GM19239 (cell line): Measurements from ENCODE around the gene AKR1B1.
"Not testable (repeated sequence)": the region's sequence is repeated elsewhere in the genome, so short reads cannot be mapped to it uniquely, and the experiment has no call there.

Source experiments
- DNase-seq: peaks from one replicate; pipeline ENCODE4 v3.0.0; 2011; ENCODE audit warnings: low spot score; ENCODE audit not compliant: insufficient read length
- FAIRE-seq: peaks from 2 replicates; lab custom pipeline; 2011; peaks lifted over from hg19 to GRCh38; lab: Jason Lieb, UNC

The AKR1B1 gene

DNA sequence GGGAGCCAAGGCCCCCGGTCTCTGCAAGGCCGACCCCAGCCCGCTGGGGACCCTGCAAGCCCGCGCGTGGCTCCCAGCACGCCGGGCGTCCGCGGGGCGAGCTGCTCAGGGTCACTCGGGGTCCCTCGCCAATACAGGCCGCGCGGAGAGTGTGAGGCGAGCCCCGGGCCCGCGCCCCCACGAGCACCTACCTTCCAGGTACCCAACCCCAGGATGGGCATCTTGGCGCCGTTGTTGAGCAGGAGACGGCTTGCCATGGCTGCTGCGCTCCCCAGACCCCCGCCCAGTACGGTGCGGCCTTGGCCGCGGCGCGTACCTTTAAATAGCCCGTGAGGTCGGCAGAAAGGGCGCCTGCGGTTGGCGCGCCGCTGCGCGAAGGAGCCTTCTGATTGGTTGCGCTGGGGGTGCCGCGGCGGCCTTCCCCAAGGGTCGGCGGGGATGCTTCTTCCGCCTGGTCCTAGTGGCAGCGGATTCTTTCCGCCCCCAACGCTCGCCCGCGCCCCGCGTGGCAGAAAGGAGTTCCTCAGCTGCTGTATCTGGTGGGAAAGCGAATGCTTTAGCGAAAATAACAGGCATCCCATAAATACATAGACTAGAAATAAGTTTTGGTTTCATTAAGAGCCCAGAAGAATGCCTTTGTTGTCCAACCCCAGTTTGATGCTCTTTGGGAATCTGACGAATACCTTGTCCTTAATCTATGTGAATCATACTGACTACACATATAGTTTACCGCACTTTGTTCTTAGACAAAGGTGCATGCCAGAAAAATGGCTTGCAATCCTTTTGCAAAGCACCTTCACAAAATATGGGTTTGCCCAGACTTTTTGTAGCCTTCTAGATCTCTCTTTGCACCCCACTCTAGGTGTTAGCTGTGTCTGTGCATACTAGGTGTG is at the start of gene AKR1B1:
AKR1B1 (minus strand) TSS at position 295 of the 893 bp plus-strand sequence; CDS start at position 257, 38 bp downstream.
- peak; percentile 79 for FAIRE-seq
- DNase-seq = peak; percentile 94

DNA sequence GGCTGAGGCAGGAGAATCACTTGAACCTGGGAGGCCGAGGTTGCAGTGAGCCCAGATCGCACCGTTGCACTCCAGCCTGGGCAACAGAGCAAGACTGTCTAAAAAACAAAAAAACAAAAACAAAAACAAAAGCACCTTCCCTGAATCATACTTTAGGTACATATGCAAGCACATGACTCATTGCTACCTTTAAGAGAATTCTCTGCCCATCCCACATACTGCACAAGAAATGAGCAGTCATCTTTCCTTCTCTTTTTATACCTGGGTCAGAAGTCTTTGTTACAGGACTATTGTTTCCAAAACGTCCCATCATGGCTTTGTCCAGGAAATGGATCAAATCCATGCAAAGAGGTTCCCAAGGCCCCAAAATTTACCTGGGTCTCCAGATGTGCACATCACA is 47.0 kb upstream of the AKR1B1 start:
- no peak for DNase-seq
- no peak for FAIRE-seq

DNA sequence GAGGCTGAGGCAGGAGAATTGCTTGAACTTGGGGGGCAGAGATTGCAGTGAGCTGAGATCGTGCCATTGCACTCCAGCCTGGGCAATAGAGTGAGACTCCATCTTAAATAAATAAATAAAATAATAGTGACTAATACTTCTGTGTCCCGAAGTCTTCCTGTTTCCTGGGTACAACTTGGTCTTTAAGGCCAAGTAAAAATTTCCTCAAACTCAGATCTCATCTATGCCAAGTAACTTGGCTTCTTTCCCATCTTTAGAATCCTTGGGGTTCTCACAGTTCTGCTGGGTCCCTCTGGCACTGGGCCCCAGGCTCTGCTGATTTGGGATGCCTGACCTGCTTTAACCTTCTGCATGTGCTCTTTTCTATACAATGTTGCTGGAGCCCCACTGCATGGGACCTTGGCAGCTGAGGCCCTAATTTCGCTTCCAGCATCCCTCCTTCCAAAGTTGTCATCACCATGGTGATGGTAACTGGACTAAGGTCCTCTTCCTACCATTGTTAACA is 45.8 kb upstream of the AKR1B1 start:
- no peak for FAIRE-seq
- DNase-seq = no peak

DNA sequence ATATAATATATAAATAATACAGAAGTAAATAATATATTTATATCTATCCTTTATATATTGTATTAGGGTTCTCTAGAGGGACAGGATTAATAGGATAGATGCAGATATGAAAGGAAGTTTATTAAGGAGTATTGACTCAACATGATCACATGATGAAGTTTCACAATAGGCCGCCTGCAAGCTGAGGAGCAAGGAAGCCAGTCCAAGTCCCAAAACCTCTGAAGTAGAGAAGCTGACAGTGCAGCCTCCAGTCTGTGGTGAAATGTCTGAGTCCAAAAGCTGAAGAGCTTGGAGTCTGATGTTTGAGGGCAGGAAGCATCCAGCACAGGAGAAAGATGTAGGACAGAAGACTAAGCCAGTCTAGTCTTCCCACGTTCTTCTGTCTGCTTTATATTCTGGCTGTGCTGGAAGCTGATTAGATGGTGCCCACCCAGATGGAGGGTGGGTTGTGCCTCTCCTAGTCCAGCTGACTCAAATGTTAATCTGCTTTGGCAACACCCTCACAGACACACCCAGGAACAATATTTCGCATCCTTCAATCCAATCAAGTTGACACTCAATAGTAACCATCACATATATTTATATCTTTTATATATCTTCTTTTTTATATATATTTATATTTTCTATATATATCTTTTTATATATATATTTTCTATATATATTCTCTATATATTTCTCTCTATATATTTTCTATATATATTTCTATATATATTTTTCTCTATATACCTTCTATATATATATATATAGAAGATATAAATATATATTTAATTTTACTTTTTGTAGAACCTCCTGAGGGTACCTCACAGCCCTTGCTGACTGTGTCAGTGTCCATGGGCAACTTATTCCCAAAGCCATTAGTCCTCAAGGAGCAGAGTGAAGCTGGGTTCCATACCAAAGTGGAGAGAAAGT is 43.8 kb upstream of the AKR1B1 start:
- no peak for DNase-seq
- FAIRE-seq = no peak

DNA sequence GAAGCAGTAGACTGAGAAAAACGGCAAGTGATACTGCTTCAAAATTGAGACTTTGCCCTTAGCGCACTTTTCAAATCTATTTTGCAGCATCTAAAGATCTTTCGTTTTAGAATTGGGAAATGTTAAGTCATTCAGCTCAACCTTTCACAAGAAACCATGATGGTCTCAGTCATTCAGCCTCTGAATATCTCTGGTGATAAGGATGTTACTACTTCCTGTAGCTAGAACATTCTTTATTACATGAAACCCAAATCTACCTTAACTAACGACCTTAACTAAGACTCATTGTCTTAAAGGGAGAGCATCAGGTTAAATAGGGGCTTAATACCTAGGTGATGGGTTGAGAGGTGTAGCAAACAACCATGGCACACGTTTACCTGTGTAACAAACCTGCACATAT is 42.1 kb upstream of the AKR1B1 start:
- FAIRE-seq (no peak), DNase-seq (no peak)

DNA sequence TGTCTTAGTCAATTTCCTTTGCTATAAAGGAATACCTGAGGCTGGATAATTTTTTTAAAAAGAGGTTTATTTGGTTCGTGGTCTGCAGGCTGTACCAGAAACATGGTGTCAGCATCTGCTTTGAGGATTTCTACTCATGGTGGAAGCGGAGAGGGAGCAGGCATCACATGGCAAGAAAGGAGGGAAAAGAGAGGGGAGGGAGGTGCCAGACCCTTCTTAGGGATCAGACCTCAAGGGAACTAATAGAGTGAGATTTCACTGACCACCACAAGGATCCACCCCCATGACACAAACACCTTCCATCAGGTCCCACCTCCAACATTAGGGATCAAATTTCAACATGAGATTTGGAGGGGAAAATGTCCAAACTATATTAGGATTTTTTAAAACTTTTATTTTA is 41.5 kb upstream of the AKR1B1 start:
- DNase-seq = no peak
- FAIRE-seq = no peak

DNA sequence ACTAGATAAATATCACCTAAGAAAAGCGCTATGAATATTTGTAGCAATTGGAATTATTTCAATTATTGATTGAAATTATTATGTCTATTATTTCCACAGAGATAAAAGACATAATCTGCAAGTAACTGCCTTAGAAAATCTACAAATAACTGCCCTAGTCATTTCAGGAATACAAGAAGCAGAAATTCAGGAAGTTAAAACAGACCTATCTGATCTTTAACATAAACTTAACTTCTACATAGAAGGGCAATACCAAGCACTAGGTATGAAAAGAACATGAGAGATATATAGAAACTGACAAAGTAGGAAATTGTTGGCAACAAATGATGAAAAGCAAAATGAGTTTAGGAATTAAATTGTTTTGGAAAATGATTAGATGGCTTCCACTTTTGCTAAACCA is 36.6 kb upstream of the AKR1B1 start:
- FAIRE-seq = no peak
- no peak for DNase-seq

DNA sequence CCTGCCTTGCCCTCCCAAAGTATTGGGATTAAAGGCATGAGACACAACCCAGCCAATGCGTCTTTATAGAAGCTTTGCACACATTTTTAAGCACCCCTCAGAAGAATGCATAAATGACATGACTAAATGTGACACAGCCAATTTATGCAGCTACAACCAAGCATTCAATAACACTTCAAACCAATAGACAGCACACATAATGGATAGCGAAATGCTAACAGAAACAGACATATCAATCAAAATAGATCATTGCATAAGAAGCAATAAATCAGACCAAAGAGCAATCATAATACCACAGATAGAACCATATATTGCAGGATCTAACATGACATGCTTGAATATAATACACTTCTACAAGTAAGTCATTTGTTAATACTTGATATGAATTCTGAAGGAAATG is 34.2 kb upstream of the AKR1B1 start:
- DNase-seq (no peak), FAIRE-seq (no peak)

DNA sequence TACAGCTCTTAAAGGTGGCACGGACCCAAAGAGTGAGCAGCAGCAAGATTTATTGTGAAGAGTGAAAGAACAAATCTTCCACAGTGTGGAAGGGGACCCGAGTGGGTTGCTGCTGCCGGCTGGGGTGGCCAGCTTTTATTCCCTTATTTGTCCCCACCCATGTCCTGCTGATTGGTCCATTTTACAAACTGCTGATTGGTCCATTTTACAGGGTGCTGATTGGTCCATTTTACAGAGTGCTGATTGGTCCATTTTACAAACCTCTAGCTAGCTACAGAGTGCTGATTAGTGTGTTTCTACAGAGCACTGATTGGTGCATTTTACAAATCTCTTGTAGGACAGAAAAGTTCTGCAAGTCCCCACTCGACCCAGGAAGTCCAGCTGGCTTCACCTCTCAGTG is 28.8 kb upstream of the AKR1B1 start:
- DNase-seq, FAIRE-seq: not testable (repeated sequence)

DNA sequence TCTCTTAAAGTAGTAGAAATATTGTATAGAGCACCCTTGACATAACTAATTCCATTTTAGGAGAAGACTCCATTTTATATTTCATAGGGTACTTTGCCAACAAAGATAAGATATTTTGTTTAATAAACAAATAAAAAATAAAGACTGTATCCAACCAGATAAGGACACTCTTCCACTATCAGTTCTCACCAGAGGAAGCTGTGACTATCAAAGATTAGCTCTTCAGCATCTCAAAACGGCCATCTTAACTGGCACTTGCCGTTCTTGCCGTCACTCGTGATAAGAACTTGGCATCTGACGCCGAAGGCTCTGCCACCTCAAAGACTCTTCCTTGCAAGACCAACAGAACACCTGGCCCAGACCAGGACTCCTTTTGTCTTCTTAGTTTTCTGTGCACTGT is 26.3 kb upstream of the AKR1B1 start:
- FAIRE-seq = no peak

DNA sequence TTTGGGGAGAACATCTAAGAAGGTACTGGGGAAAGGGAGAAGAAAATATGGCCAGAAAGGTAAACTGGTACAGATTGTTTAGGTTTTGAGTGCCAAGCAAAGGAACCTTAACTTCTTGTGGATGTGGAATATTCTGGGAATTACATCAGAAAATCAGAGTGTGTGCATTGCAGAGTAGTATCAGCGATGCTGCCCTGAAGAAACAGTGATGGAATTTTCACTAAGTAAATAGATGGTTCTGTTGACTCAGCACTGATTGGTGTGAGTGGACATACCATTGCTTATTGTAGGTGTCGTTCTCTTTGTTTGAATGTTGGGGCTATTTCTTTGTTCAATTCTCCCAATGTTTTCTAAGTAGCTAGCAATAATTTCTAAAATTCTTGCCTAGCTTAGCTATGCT is 24.4 kb upstream of the AKR1B1 start:
- FAIRE-seq (no peak), DNase-seq (no peak)

More for the DNA sequence above, 26.3 kb upstream of the AKR1B1 start:
- no peak for DNase-seq

DNA sequence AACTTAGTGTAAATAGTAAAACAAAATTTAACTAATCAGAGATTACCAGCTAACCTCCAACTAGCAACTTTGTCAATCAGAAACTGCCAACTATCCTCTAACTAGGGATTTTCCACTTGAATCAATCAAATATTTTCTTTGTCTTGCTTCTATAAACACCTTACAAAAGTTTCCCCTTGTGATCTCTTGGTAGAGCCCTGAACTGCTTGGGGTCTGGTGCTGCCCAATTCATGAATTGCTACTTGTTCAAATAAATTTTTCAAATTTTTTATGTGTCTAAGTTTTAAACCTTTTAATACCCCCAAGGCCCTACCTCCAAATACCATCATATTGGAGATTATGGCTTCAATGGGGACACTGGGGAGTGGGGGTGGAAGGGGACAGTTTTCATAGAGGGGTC is 24.0 kb upstream of the AKR1B1 start:
- DNase-seq = no peak

DNA sequence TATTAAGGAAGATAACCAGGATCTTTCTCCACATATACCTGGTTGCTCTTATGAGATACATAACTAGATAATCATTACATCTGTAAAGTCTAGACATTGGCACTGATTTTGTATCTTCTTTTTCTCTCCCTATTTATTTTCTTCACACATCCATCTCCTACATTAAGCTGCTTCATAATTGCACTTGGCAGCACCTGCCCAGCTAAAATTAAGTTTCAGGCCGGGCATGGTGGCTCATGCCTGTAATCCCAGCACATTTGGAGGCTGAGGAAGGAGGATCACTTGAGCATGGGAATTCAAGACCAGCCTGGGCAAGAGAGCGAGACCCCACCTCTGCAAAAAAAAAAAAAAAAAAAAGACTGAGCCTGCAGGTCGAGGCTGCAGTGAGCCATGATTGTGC is 22.3 kb upstream of the AKR1B1 start:
- DNase-seq = no peak
- FAIRE-seq = no peak

More for the DNA sequence above, 24.0 kb upstream of the AKR1B1 start:
- FAIRE-seq = no peak

DNA sequence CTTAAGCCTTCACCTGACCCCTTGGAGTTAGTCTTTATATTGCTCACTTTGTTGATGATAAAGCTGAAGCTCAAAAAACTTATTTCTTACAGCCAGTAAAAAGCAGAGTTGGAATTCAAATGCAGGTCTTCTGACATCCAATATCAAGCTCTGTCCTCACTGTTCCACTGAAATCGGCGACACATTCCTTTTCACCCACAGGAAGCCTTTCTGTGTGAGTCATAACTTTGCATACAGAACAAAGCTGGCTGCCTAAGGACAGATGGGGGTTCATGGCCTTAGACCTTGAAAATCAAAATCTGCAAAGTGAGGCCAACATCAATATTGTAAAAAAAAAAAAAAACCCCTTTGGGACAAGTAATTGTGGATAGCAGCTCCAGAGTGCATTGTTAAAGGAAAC is 21.8 kb upstream of the AKR1B1 start:
- FAIRE-seq (no peak), DNase-seq (no peak)

DNA sequence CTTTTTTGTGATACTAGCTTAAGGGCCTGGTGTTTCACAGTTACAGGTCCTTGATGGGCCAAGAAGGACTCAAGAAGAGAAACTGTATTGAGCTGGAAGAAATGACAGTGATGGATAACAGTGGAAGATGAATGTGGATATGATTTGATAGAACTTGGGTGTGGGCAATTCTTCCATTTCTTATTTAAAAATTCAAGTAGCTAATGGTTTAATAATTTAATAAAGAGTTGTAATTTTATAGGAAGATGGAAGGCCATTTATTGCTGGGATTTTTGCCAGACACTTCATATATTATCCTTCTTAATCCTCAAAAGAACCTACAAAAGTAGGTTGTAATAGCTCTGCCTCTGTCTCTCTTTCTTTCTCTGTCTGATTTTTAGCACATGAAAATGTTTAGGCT is 21.3 kb upstream of the AKR1B1 start:
- FAIRE-seq (no peak), DNase-seq (no peak)

DNA sequence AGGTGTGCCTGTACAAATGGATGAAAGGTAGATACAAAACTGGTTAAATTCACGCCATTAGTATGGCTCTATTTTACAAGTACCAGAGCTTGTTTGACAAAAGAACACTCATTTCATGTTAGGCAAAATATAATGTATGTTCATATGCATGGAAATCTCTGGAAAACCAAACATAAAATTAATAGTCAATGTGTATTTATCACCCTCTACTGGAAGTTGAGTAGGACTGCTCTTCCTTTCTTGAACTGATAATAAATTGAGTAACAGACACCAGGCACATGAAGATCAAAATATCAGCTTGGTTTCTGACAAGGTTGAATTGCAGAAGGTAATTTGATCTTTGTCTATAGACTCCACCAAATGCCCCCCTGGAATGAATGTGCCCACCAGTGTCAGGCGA is 19.8 kb upstream of the AKR1B1 start:
- FAIRE-seq (no peak), DNase-seq (no peak)

DNA sequence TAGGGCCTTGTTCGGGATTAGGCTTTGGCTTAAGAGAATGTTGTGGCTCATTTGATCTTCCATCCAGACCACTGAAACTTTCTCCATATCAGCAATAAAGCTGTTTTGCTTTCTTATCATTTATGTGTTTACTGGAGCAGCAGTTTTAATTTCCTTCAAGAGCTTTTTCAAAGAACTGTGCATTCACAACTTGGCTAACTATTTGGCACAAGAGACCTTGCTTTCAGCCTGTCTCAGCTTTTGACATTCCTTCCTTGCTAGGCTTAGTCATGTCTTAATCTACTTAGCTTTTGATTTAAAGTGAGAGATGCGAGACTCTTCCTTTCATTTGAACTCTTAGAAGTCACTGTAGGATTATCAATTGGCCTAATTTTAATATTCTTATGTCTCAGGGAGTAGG is 19.1 kb upstream of the AKR1B1 start:
- no peak for FAIRE-seq
- no peak for DNase-seq

DNA sequence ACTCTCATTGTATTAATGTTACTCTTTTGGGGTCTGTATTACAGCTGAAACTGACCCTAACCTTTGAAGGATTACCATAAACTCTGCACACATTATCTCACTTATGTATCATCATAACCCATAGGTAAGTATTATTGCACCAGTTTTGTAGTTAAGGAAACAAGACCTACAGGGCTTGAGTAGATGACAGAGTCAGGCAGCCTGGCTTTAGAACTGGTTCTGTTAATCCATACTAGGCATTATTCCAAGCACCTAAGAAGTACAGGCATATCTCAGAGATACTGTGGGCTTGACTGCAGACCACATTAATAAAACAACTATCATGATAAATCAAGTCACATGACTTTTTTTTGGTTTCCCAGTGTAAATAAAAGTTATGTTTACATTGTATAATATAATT is 17.1 kb upstream of the AKR1B1 start:
- no peak for FAIRE-seq
- no peak for DNase-seq

DNA sequence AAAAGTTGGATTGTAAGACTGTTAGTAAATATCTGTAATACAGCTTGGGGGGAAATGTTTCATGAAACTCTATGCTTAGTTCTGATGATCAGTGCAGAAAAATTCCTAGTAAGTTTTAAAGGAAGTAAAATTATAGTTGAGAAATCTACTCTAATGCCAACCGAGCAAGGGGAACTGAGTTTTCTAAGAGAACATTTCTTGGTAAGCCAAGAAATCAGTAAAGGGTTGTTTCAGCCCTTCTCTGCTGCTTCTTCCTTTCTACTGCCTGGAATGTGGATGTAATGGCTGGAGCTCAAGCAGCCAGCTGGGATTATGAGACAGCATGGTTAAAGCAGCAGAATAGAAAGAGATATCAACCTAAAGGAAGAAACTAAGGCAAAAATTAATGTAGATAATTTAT is 15.9 kb upstream of the AKR1B1 start:
- DNase-seq (no peak), FAIRE-seq (no peak)

DNA sequence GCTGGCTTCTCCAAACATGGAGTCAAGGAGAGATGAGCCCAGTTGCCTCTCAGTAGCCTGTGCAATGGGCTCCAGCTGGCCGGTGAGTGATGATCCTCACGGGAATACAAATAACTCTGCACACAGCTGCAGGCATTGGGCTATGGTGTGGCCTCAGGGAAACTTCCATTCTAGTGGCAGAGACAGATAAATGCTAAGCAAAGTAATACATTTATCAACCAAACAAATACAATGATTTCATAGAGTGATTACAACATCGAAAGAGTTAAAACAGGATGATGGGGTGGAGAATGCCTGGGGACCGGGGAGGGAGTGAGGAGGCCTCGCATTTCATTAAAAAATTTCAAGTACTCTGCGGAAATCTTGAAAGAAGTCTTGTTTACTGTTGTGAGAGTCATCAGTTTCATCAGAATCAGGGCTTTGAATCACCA is 15.0 kb upstream of the AKR1B1 start:
- DNase-seq (no peak), FAIRE-seq (no peak)
